Vagina (tissue), 2 donors: Measurements from ENCODE around the gene SEC31B.

Source experiments
- CTCF ChIP-seq, 3 experiments: fragments of 450-650 bp in 2 of 3; fragments of 200-600 bp in 1 of 3; sonication (generic) in 1 of 3; IDR thresholded peaks; one replicate each; pipeline ENCODE4 v1.5.1; 2017 to 2019; ENCODE audit warnings: antibody characterized with exemption in 3 of 3, mild to moderate bottlenecking in 2 of 3, moderate library complexity in 2 of 3
- POLR2A ChIP-seq, 2 donors: fragments of 450-650 bp; IDR thresholded peaks; one replicate each; pipeline ENCODE4 v1.6.1; 2017; ENCODE audit warnings: antibody characterized with exemption in 2 of 2, mild to moderate bottlenecking in 2 of 2, moderate library complexity in 2 of 2
- POLR2AphosphoS5 ChIP-seq, 2 donors: sonication (generic); formaldehyde crosslinking; IDR thresholded peaks; one replicate each; pipeline ENCODE4 v1.9.0; 2017; ENCODE audit warnings: antibody characterized with exemption in 2 of 2, mild to moderate bottlenecking in 2 of 2, low read depth in 1 of 2; ENCODE audit not compliant: insufficient read depth in 1 of 2

GRCh38 chr10:100508691-100509150 lies 10.9 kb downstream of the SEC31B start:
- no peak for TF ChIP-seq CTCF (IDR thresholded peaks at IDR 0.05)
- no peak for TF ChIP-seq POLR2AphosphoS5 (IDR thresholded peaks at IDR 0.05; ENCODE audit: insufficient read depth in 1 of 2, low read depth in 1 of 2)
- no peak for TF ChIP-seq POLR2A (IDR thresholded peaks at IDR 0.05)
